GM19395 (cell line): ENCODE data around the gene POC1A.

ENCODE experiments used
- ATAC-seq: cut with Tn5 transposase; IDR thresholded peaks from one replicate; pipeline ENCODE4 v1.9.1; 2021; ENCODE audit warnings: mild to moderate bottlenecking, moderate library complexity; ENCODE audit not compliant: unreplicated experiment

Gene POC1A

DNA sequence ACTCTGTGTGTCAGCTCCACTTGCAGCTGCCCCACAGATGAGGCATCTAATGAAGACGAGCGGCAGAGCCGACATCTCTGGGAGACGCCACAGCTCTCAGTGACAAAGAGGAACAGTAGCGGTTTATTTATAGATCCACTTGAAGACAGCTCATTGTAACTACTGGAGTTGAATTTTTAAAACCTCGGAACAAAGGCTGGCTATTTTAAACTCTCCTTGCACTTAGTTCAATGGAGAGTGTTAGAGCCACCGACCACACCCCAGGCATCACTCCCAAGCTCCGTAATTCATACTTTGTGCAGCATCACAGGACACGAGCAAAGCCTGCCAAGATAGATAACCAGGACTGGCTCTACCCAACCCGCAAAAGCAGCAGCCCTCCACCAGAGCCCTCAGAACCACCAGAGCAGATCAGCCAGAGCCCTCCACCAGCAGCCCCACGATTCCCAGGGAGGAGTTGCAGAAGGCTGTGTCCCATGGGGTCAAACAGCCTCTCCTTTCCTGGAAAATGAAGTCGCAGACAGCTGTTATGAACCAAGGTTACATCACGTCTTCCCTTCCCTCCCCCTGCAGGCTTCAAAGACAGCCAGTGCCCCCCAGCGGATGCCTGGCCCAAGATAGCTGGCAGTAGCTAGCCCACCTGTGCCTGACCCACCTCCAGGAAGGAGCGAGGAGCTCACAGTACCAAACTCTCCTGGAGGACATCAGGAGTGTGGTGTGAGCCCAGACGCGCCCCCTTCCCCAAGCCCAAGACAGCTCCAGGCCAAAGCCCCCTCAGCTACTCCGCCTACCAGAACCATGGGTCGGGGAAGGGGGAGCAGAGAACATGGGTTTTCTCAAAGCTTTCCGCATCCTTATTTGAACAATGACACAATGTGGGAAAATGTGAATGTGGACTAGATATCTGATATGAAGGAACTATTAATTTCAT lies 45.7 kb downstream of the POC1A start:
- no peak for ATAC-seq

DNA sequence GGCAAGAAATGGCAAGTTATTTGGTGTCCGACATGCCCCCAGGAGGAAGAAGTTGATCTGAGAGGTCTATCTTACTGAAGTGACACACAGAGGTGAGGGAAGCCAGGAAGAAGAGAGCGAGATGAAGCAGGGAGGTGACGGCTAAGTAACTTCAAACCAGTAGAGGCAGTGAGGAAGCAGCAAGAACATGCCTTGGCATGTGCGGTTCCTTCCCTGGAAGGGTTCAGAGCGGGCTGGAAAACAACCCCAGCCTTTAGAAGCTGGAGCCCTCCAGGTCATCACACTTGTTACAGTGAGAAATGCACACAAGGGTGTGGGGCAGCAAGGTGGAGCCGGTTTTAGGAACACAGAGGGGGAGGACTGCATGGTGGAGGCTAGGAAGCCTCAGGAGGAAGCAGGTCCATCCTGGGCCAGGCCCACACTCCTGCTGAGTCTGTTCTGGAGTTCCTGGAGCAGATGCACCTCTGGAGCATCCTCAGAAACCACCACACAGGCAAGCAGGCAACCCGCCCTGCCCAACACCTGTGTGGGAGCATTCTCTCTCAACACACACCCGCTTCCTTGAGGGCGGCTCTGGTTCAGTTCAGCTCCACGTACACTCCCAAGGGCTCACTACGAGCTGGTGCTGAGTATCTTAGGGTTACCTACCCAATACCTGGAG lies 47.1 kb downstream of the POC1A start:
- no peak for ATAC-seq

DNA sequence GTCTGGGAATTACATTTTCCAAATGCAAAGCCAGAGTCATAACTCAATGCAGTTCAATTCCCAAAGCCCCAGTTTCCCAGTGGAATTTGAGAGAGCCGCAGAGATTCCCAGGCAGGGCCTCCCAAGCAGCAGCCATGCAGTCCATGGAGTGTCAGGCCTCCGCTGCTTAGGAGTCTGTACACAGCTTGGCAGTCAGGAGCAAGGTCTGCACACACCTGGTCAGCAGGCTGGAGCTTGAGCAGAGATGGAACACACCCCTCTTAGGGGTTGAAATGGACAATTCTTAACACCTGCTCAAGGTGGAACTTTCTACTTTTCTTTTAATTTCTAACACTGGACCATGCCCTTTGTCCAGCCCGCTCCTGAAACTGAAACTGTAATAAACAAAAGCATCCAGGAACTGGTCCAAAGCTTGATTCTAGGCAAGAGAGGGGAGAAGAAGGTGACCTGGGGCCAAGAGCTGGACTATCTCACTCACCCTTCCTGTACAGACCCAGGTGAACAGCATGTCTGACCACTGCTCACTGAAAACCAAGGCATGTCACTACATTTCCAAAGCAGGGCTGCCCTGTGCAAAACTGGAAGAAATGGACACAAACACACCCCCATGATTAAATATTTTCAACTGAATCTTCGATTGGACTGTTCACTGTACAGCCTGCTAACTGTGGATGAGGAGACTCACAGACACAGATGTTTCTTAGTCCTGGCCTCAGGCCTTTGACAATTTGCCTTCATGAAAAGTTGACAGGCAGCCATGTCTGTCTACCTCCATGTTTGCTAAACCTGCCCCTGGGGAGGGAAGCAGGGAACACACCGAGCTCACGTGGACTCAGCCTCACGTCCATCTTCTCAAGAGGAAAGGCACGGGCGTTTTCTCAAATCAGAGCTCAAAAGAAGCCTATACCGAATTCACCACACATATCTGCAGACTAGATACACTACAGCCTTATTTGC lies 49.3 kb downstream of the POC1A start:
- ATAC-seq = no peak

DNA sequence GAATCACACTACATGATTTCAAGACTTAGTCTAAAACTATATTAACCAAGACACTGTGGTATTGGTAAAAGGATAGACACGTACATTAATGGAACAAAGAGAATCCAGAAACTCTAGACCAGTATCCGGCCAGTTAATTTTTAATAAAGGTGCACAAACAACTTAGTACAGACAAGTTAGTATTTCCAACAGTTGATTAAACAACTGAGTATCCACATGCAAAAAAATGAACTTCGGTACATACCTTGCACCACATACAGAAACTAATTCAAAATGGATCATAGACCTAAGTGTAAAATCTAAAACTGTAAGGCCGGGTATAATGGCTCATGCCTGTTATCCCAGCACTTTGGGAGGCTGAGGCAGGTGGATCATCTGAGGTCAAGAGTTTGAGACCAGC lies 51.3 kb downstream of the POC1A start:
- no peak for ATAC-seq

DNA sequence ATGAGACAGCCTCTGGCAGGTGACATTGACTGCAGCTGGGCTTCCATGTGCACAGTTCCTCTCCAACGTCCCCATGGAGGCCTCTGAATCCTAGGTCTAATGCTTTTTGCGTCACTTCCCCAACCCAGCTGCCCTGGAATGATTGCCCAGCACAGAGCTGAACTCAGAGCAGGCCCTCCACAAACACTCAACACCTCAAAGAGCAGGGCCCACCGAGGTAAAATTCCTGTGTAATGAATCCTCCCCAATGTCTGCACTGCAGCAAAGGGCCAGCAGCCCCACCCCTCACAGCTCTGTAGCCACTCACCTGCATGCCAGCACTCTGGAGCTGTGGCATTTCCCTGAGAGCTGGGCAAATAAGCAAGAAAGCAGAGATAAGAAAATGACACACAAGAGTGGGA lies 55.2 kb downstream of the POC1A start:
- no peak for ATAC-seq

DNA sequence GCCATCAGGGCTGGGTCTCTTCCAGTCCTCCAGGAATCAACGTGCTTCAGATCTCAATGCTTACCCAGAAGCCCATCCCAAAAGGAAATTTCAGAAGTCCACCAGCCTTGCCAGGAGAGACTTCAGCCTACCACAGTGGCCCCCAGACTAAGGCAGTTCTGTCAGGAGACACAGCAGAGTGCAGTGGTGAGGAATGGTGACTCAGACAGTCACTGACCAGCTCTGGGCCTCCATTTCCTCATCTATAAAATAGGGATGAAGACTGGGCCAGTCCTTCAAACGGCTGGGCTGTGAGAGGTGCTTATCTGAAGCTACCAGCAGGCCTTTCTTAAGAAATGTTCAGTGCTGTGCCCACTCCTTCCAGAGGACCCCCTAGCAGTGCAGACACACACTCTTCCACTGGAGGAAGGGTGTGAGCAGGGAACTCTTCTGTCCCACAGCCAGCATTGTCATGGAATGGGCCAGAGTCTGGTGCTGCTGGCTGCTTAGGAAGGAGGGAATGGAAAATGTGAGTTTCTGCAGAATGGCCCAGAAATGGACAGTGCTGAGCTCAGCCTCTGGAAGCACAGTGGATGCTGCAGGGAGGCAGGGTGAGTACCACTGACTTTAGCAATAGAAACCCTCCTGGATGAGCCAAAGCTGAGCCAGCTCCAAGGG lies 56.2 kb downstream of the POC1A start:
- no peak for ATAC-seq

DNA sequence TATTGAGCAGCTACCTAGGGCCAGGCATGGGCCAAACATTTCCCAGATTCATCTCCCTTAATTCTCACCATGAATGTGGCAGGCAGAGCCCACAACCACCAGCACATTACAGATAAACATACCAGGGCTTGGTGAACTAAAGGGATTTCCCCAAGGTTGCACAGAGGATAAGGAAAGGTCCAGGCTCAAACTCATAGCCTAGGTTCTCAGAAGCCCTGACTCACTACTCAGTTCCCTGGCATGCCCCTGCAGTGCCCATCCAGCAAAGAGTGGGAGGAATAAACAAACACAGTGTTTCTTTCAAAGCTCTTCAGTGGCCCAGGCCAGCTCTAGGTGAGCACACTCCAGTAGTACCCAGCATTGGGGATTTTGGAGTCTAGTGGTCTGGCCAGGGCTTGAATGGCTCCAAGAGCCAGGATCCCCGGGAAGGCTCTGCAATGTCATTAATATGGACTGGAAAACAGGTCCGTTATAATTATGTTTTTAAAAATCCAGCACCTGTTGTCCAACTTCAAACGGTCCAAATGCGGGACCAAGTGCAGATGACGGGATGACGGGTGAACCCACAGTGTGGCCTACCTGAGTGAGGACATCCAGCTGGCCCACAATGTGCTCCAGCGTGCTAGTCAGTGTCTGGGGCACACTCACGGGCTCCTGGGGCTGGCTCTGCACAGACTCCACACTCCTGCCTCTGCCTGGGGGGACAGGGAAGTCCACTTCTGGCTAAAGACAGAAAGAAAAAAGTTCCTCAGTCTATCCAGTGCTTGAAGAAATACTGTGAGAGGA lies 58.0 kb downstream of the POC1A start:
- no peak for ATAC-seq

DNA sequence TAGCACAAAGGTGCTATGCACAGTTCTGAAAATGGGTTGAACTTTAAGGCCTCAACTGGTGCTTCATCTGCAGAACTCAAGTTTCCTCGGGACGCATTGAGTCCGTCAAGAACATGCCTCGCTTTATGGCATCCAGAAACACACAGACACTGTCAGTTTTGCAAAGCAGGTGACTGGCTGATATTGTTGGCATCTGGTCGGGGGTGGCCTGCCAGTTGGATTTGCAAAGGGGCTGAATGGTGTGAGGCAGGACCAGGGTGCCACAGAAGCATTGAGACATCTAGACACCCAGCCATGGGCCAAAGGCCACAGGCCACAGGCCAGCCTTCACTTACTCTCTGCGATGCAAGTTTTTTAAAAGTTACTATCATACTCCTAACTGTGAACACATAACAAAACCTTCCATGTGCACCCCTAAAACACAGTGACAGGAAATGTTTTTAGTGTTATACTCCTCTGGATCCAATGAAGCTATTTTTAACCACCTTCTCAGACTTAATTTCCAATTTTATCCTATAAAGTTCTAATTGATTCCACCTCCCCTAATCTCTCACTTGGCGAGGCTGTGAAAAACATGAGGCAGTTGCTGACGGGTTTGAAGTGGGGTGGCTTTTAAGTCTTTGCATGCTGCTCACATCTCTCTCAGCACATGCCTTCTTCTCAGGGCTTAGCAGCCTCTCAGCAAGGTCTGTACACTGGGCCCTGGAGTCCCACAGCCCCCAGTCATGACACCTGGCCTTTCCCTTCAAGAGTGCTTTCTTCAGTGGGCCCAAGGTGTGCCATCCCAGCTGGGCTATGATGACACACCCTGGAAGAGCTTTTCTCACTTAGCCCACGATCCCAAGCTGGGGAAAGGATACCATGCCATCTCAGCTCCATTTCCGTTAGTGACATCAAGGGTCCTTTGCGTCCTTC lies 59.4 kb downstream of the POC1A start:
- ATAC-seq = no peak

DNA sequence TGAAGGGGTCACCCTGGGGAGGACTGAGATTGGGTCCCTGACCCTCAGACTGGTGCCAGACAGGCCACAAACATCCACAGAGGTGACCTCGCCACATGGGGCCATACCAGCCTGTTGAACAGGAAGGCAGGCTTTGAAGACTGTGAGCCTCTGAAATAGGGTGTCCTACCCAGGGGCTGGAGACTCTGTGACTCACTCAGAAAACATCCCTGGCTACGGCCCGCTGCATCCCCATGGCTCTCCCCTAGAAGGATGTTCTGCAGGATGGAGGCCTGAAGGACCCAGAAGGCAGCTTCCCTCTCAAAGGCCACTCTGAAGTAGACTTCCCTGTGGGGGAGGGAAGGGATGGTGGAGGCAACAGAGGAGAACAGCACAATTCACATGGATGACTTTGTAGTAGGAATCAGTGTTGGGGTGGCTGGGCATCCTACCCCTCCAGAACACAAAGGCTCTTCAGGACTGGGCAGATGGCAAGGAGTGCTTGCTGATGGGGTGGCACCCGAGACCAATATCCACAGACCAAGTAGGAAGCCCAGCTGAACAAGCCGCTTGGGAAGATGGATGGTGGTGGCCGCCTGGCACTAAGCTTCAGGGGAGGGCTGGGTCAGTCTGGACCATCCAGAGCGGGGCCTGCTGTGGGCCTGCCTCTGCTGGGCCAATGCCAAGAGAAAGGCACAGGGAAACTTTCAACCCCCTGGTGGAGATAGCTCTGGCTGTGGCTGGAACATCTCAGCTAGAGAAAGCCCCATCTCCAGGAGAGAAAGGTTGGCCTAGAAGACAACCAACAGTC lies 60.3 kb downstream of the POC1A start:
- ATAC-seq = no peak

DNA sequence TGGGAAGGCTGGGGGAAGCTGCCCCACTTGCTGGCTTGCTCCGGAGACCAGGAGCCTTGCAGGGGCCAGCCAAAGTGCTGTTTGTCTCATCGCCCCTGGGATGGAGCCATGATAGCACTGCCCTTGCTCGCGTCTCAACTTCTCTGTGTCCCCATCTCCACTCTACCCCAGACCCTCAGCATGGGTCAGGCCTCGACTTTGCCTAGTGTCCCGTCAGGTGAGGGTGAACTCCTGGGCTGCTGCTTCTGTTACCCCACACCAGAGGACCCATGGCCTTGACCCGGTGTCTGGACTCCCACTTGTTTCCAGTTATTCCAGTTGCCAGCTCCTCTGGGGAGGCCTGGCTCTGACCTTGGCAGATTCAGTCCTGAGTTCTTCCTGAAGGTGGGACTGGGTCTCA lies 61.3 kb downstream of the POC1A start:
- ATAC-seq = no peak

DNA sequence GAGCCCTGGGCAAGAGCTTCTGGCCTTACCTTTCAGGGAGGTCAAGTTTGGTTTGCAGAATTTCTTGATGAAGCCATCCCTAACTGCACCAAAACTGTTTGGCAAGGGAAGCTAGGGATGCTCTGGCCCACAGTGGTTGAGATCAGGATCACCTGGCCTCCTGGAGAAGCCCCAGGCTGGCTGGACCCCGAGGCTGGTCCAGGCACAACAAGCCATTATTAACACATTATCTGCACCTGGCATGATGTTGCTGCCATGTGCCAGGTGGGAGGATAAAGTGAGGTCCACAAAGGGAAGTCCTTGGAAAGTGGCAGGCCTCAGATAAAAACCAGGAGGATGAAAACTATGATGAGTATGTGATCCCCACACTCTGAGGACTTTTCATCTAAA lies 62.0 kb downstream of the POC1A start:
- ATAC-seq = no peak

DNA sequence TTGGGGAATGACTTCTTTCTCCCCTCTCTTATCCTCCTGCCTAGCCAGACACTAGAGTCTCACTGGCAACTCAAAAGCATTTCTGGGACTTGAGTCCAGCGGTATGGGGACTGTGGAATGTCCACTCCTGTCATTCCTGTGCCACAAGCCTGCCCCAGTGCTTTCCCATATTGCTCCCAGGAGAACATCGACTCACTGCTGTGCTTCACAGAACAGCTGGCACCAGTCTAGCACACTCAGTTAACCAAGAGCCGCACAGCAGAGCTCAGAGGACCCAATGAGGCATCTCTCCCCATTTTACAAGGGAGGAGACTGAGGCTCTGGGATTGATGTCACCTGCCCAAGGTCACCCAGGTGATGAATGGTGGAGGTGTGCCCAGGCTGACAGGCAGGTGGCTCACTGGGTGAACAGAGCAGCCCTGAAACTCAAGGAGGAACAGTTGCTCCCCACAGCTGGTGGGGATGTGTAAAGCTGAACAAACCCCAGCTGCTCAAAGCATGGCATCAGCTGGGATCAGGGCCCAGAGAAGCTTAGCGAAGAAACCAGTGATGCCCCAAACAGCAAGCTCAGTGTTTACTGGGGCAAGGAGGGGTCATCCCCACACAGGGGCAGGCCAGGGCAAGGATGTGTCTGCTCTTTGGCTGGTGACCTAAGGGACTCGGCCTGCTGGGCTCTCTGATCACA lies 62.5 kb downstream of the POC1A start:
- ATAC-seq = no peak

DNA sequence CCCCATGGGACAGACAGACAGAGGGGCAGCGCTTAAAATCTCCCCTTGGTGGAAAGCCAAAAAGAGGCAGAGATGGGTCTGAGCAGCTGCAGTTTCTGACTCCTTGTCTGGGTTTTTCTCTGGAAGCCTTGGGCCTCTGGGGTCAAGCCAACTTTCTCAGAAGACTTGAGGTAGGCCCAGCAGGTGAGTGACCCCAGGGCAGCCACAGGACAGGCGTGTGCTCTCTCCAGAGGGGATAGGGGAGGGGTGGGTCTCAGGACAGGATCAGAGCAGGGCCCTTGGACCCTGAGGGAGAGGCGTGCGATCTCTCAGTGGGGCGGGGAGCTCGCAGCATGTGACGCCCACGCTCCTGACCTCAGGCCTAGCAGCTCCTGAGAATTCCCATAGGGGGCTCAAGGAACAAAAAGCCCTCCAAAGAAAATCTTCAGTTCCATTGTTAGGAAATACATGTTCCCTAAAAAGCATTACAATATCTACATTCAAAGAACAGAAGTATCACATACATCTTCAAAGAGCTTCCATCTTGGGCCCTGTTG lies 63.2 kb downstream of the POC1A start:
- ATAC-seq = no peak

DNA sequence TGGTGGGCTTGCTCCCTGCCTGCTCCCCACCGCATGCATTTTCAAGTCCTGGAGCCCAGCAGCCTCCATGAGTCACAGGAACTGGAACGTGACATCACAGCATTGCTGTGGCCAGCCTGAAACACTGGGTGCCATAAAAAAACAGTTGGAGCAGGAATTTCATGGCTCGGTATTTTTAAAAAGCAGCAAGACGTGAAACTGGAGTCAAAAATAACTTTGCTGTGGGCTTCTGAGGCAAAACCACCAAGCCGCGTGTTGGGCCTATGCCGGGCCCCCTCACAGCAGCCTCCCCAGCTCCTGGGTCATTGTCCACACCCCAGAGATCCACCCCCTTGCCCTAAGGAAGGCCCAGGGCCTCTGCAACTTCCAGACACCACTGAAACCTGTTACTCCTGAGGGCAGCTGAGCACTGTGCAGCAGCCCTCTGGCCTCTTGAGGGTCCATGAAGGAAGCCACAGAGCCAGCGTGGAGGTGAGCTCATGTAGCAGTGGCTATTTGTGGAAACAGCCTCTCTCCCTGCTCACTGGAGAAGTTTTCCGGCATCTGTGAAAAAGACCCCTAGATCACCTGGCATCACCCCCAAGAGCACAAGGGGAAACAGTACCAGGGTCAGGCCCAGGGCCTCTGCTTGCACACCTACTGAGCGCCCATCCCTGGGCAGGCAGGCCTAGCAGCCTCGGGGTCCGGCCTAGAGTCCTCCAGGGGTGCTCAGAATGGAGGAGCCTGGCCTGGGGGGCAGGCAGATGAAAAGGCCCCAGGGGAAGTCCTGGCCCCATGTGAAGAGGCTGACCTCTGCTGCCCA lies 63.9 kb downstream of the POC1A start:
- no peak for ATAC-seq

DNA sequence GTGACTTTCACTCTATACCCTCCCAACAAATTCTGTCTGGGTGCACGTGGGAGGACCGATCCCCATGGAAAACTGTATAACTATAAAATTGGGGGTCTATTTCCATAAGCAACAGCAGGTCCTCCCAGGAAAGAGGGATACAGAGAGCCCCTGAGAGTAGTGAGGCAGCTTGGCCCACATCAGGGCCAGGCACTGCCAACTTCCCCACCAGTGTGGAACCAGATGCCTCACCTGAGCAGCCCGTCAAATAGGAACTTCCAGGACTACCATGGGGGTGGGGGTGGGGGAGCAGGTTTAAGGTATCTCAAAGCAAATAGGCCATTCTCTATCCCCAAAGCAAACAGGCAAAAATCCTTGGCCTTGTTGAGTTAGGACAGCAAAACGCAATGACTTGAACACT lies 64.5 kb downstream of the POC1A start:
- ATAC-seq = no peak
